MM.1S (cell line): Measurements from ENCODE around the gene PPP1R3G.

Source experiments
- DNase-seq: peaks from one replicate; pipeline ENCODE4 v3.0.0-alpha.2; 2015
- H2AFZ ChIP-seq: fragments of 300-600 bp; sonication (generic); 2 replicates; pipeline ENCODE4 v1.6.0; 2016; ENCODE audit warnings: antibody characterized with exemption, low read length
- H3F3A ChIP-seq: fragments of 300-600 bp; sonication (generic); 2 replicates; pipeline ENCODE4 v1.6.1; 2016; ENCODE audit warnings: mild to moderate bottlenecking, antibody characterized with exemption, low read length, moderate library complexity, mixed read lengths; ENCODE audit not compliant: insufficient read depth
- H3K27ac ChIP-seq: fragments of 300-600 bp; sonication (generic); 2 replicates; pipeline ENCODE4 v1.5.1; 2016; ENCODE audit warnings: mild to moderate bottlenecking, low read length
- H3K27me3 ChIP-seq: fragments of 300-600 bp; sonication (generic); replicated peaks from 2 replicates; pipeline ENCODE4 v1.6.0; 2016; ENCODE audit warnings: low read length; ENCODE audit not compliant: insufficient read depth
- H3K36me3 ChIP-seq: fragments of 300-600 bp; sonication (generic); replicated peaks from 2 replicates; pipeline ENCODE4 v1.6.1; 2016; ENCODE audit warnings: mild to moderate bottlenecking, low read length, mixed read lengths; ENCODE audit not compliant: insufficient read depth
- H3K4me1 ChIP-seq: fragments of 300-600 bp; sonication (generic); 2 replicates; pipeline ENCODE4 v1.6.1; 2016; ENCODE audit warnings: low read length, mixed read lengths
- H3K4me2 ChIP-seq: fragments of 300-600 bp; sonication (generic); 2 replicates; pipeline ENCODE4 v1.6.0; 2016; ENCODE audit warnings: low read depth, low read length
- H3K4me3 ChIP-seq: fragments of 300-600 bp; sonication (generic); 2 replicates; pipeline ENCODE4 v1.5.1; 2016; ENCODE audit warnings: low read length, mixed read lengths
- H3K79me2 ChIP-seq: fragments of 300-600 bp; sonication (generic); 2 replicates; pipeline ENCODE4 v1.6.1; 2016; ENCODE audit warnings: mixed run types, low read length, mixed read lengths
- H3K9ac ChIP-seq: fragments of 300-600 bp; sonication (generic); 2 replicates; pipeline ENCODE4 v1.6.1; 2016; ENCODE audit warnings: low read length, mixed read lengths
- H3K9me2 ChIP-seq: fragments of 300-600 bp; sonication (generic); replicated peaks from 2 replicates; pipeline ENCODE4 v1.6.1; 2016; ENCODE audit warnings: mild to moderate bottlenecking, low read length, mixed read lengths; ENCODE audit not compliant: insufficient read depth
- H3K9me3 ChIP-seq: fragments of 300-600 bp; sonication (generic); replicated peaks from 2 replicates; pipeline ENCODE4 v1.6.1; 2016; ENCODE audit warnings: mild to moderate bottlenecking, low read length, mixed read lengths; ENCODE audit not compliant: insufficient read depth
- H4K20me1 ChIP-seq: fragments of 300-600 bp; sonication (generic); 2 replicates; pipeline ENCODE4 v1.6.1; 2016; ENCODE audit warnings: mild to moderate bottlenecking, low read length, moderate library complexity, mixed read lengths; ENCODE audit not compliant: insufficient read depth
- EZH2 ChIP-seq: fragments of 300-600 bp; sonication (generic); optimal IDR thresholded peaks from 2 replicates; pipeline ENCODE3; 2017; ENCODE audit warnings: low read depth, mild to moderate bottlenecking, antibody characterized with exemption, low read length, mixed read lengths
- EZH2phosphoT487 ChIP-seq: fragments of 300-600 bp; sonication (generic); IDR thresholded peaks from 2 replicates; pipeline ENCODE4 v1.6.1; 2018; ENCODE audit warnings: antibody characterized with exemption, low read length
- TF ChIP-seq, protein P1 (sequence below): fragments of 300-600 bp; sonication (generic); IDR thresholded peaks from 2 replicates; pipeline ENCODE4 v1.5.1; 2016; ENCODE audit warnings: antibody characterized with exemption, low read length, mixed read lengths

The PPP1R3G gene

DNA sequence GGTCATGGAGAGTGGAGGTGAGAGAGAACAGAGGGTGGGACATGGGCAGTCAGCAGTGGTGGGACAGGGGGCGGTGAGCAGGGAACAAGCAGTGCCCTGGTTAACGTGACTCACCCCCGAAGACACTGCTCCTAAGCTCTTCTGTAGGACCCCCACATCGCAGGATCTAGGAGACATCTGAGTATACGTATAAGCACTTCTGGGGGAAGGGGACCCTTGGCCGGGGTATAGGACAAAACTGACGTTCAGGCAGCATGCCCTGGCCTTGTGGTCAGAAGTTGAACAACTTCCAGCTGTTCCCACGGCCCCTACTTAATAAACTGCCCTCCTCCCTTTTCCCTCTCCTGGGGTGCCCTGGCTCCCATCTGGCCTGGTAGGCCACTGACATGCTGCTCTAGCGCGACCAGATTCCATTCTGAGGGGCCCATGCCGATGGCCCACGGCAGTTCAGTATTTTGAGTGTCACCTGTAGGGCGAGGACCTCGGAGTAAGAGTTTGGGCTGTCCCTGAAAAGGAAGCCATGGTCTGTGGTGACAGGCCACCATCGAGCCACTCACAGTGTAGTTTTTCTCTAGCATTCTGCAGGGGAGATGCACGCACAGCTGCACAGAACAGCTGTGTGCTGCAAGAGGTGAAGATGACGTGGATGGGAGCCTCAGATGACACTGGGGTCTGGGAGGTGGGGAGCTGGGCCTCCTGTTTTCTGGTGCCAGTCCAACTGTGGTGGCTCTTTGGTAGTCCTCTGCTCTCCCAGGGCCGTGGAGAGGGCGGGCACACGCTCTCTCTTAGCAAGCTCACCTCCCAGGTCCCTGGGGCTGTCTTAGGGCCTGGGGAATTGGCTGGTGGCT lies 38.4 kb downstream of the PPP1R3G start:
- Histone ChIP-seq H3K79me2 (no peaks in the 10 kb centered on the region), H3K36me3 (no peaks in the 10 kb centered on the region), H3K4me3 (no peak overlapping the region), H3K9ac (no peak overlapping the region), H3K27me3 (no peaks in the 10 kb centered on the region), H4K20me1 (no peaks in the 10 kb centered on the region), H3F3A (no peaks in the 10 kb centered on the region), H3K4me1 (no peaks in the 10 kb centered on the region), H3K9me2 (no peaks in the 10 kb centered on the region), H3K9me3 (no peaks in the 10 kb centered on the region), H3K27ac (no peak overlapping the region), H2AFZ (no peak overlapping the region), H3K4me2 (no peak overlapping the region)
- DNase-seq: no peak
- TF ChIP-seq, protein P1, sequence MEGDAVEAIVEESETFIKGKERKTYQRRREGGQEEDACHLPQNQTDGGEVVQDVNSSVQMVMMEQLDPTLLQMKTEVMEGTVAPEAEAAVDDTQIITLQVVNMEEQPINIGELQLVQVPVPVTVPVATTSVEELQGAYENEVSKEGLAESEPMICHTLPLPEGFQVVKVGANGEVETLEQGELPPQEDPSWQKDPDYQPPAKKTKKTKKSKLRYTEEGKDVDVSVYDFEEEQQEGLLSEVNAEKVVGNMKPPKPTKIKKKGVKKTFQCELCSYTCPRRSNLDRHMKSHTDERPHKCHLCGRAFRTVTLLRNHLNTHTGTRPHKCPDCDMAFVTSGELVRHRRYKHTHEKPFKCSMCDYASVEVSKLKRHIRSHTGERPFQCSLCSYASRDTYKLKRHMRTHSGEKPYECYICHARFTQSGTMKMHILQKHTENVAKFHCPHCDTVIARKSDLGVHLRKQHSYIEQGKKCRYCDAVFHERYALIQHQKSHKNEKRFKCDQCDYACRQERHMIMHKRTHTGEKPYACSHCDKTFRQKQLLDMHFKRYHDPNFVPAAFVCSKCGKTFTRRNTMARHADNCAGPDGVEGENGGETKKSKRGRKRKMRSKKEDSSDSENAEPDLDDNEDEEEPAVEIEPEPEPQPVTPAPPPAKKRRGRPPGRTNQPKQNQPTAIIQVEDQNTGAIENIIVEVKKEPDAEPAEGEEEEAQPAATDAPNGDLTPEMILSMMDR: no peak
- no peak for TF ChIP-seq EZH2
- TF ChIP-seq EZH2phosphoT487: no peak

DNA sequence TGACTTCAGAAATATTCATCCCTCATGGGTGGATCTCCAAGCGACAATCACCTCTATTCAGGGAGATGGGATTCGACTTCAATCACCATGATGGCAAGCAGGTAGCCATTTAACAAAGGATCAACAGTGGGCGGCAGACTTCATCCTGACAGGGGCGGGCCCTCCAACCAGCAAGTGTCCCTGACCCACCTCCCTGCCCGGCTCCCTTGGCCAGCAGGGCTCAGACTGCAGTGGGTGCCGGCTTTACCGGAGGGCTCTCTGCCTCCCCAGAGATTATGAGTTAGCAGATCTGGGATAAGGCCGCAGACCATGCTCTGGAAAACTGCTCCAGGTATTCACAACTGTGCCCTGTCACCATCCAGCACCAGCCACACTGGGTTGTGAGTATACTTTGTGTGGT lies 39.4 kb downstream of the PPP1R3G start:
- Histone ChIP-seq H3K9me3 (no peaks in the 10 kb centered on the region), H2AFZ (no peak overlapping the region), H3K79me2 (no peaks in the 10 kb centered on the region), H4K20me1 (no peaks in the 10 kb centered on the region), H3K27me3 (no peaks in the 10 kb centered on the region), H3K4me3 (no peak overlapping the region), H3K4me1 (no peaks in the 10 kb centered on the region), H3K27ac (no peak overlapping the region), H3F3A (no peaks in the 10 kb centered on the region), H3K9ac (no peak overlapping the region), H3K4me2 (no peak overlapping the region), H3K36me3 (no peaks in the 10 kb centered on the region), H3K9me2 (no peaks in the 10 kb centered on the region)
- TF ChIP-seq, protein P1: no peak
- TF ChIP-seq EZH2phosphoT487: no peak
- TF ChIP-seq EZH2: no peak
- no peak for DNase-seq

DNA sequence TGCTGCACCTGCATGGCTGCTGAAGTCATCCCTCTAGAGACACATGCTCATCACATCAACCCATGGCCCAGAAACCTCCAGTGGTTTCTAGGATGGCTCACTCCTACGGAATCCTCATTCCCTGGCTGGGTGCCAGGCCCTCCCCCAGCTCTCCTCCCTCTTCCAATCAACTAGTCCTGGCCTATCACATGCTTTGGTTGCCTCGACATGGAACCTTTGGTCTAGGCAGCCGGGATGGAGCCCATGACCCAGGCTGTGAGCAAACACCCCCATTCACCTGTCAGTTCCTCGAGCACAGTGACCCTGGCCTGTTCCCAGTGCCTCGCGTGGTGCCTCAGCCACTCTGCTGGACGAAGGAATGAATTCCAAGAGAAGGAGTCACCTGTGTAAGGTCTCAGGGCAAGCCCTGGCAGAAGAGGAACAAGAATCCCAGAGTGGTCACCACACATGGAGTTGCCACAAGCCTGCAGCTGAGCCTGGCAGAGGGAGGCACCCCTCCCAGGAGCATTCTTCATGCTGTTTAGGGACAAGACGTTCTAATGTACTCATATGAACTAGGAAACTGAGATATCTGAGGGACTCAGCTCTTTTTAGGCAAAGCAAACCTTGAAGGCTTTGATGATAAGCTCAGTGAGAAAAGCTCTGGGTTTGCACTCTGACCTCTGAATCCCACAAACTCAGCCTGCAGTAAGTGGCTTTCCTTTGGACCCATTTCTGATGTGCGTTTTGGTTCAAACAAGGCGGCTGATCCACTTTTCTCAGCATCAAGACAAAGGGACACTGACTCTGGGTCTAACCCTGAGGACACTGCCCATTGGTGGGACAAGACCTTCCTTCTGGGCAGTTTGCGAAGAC lies 40.2 kb downstream of the PPP1R3G start:
- H3K4me3 ChIP-seq: no peak overlapping the region
- H3K9me2 ChIP-seq: no peaks in the 10 kb centered on the region
- H2AFZ ChIP-seq: no peak overlapping the region
- H4K20me1 ChIP-seq: no peaks in the 10 kb centered on the region
- no peaks in the 10 kb centered on the region for H3K36me3 ChIP-seq
- no peak for TF ChIP-seq EZH2phosphoT487
- no peak for TF ChIP-seq EZH2
- TF ChIP-seq, protein P1: no peak
- DNase-seq: no peak
- H3K9ac ChIP-seq: no peak overlapping the region
- no peaks in the 10 kb centered on the region for H3F3A ChIP-seq
- no peaks in the 10 kb centered on the region for H3K27me3 ChIP-seq
- no peak overlapping the region for H3K4me2 ChIP-seq
- H3K79me2 ChIP-seq: no peaks in the 10 kb centered on the region
- H3K9me3 ChIP-seq: no peaks in the 10 kb centered on the region
- no peaks in the 10 kb centered on the region for H3K4me1 ChIP-seq
- no peak overlapping the region for H3K27ac ChIP-seq
